PC-9 (cell line): Measurements from ENCODE around the gene DNAI4. TPM values are rescaled to one million over a fixed set of nuclear protein-coding genes. Genes with fewer than 3 reads are reported as not detected.

ENCODE experiments used
- BruUV-seq: library from RNA; stranded (reverse); fragments of 400-500 nt; replicated peaks from 2 replicates; lab custom pipeline; 2021; lab: Mats Ljungman, UMichigan
- CTCF ChIA-PET: fragments of 300-600 bp; sonication (Branson Sonifier 250); formaldehyde crosslinking; loops from one replicate; lab custom pipeline; 2022; ENCODE audit warnings: antibody characterized with exemption; lab: Charles Lee
- POLR2A ChIA-PET: fragments of 300-600 bp; sonication (Branson Sonifier 250); formaldehyde crosslinking; loops from one replicate; lab custom pipeline; 2022; ENCODE audit warnings: antibody characterized with exemption; ENCODE audit not compliant: unreplicated experiment; lab: Charles Lee
- DNase-seq, 2 experiments: peaks; one replicate each; pipeline versions ENCODE4 v3.0.0 to v3.0.0-alpha.2; 2015 to 2022; ENCODE audit warnings: mixed read lengths in 1 of 2
- H2AFZ ChIP-seq: fragments of 200-600 bp; sonication (generic); 2 replicates; pipeline ENCODE4 v1.8.1; 2017; ENCODE audit warnings: antibody characterized with exemption
- H3F3A ChIP-seq: fragments of 200-600 bp; sonication (generic); 2 replicates; pipeline ENCODE4 v1.8.1; 2017; ENCODE audit warnings: antibody characterized with exemption, mild to moderate bottlenecking, low read depth; ENCODE audit not compliant: insufficient read depth
- H3K27ac ChIP-seq: fragments of 200-600 bp; sonication (generic); 2 replicates; pipeline ENCODE4 v1.6.1; 2016; ENCODE audit warnings: mixed run types
- H3K27me3 ChIP-seq: fragments of 200-600 bp; sonication (generic); 2 replicates; pipeline ENCODE4 v1.6.1; 2016; ENCODE audit warnings: low read depth, mixed run types; ENCODE audit not compliant: insufficient read depth
- H3K36me3 ChIP-seq: fragments of 200-600 bp; sonication (generic); 2 replicates; pipeline ENCODE4 v1.6.1; 2016; ENCODE audit warnings: low read depth, mixed run types
- H3K4me1 ChIP-seq: fragments of 200-600 bp; sonication (generic); replicated peaks from 2 replicates; pipeline ENCODE4 v1.6.1; 2016; ENCODE audit warnings: mixed run types; ENCODE audit not compliant: insufficient read depth
- H3K4me2 ChIP-seq: fragments of 200-600 bp; sonication (generic); 2 replicates; pipeline ENCODE4 v1.6.1; 2017; ENCODE audit warnings: mixed run types
- H3K4me3 ChIP-seq: fragments of 200-600 bp; sonication (generic); 2 replicates; pipeline ENCODE4 v1.6.1; 2016; ENCODE audit warnings: mixed run types
- H3K79me2 ChIP-seq: fragments of 200-600 bp; sonication (generic); 2 replicates; pipeline ENCODE4 v1.6.1; 2017; ENCODE audit warnings: low read depth, mixed run types
- H3K9me2 ChIP-seq: fragments of 200-600 bp; sonication (generic); 2 replicates; pipeline ENCODE4 v1.8.1; 2017; ENCODE audit warnings: mild to moderate bottlenecking; ENCODE audit not compliant: insufficient read depth
- H3K9me3 ChIP-seq: fragments of 200-600 bp; sonication (generic); 2 replicates; pipeline ENCODE4 v1.8.1; 2016; ENCODE audit warnings: low read depth; ENCODE audit not compliant: insufficient read depth
- H4K20me1 ChIP-seq: fragments of 200-600 bp; sonication (generic); 2 replicates; pipeline ENCODE4 v1.8.1; 2017; ENCODE audit not compliant: insufficient read depth
- CTCF ChIP-seq: fragments of 200-600 bp; sonication (generic); conservative IDR thresholded peaks from 2 replicates; pipeline ENCODE4 v1.6.1; 2017; ENCODE audit warnings: mixed run types, antibody characterized with exemption, mild to moderate bottlenecking, moderate library complexity
- EZH2 ChIP-seq: fragments of 200-600 bp; sonication (generic); IDR thresholded peaks from 2 replicates; pipeline ENCODE4 v1.8.0; 2017; ENCODE audit warnings: antibody characterized with exemption, low read depth
- intact Hi-C: fragments of 100-400 bp; cut with micrococcal nuclease; formaldehyde crosslinking; loops from one replicate; pipeline ENCODE4 v1.10.0; 2022; ENCODE audit not compliant: unreplicated experiment
- total RNA-seq: library from RNA; stranded (reverse); gene quantifications from 2 replicates; pipeline ENCODE4 v1.2.3, GENCODE V29; 2021

Gene DNAI4
- total RNA-seq, 1 experiment from 2014 or later, result 12.6 TPM

- ChIA-PET POLR2A (no interaction called here), CTCF (no interaction called here)
- Histone ChIP-seq H3K9me2 (no peaks in the 10 kb centered on the region), H3K9me3 (no peaks in the 10 kb centered on the region), H3K36me3 (no peaks in the 10 kb centered on the region), H3K27ac (no peak overlapping the region), H3K4me1 (no peaks in the 10 kb centered on the region), H2AFZ (no peak overlapping the region), H3K4me2 (no peak overlapping the region), H3K4me3 (no peak overlapping the region), H3K79me2 (no peaks in the 10 kb centered on the region), H3F3A (no peaks in the 10 kb centered on the region), H4K20me1 (no peaks in the 10 kb centered on the region; the same call in 1 of the 2 replicates), H3K27me3 (no peaks in the 10 kb centered on the region)
- BruUV-seq, result no TSS peak
- intact Hi-C loops, result no loop called here
- no peak for TF ChIP-seq EZH2
- TF ChIP-seq CTCF, result no peak
- no peak for DNase-seq
Observed at GRCh38 chr1:66777831-66778230, 146.8 kb downstream of the DNAI4 start.

- DNase-seq, result no peak
- H4K20me1 ChIP-seq, result no peaks in the 10 kb centered on the region; the same call in 1 of the 2 replicates
- H2AFZ ChIP-seq, result no peak overlapping the region
- no peak overlapping the region for H3K4me3 ChIP-seq
- intact Hi-C loops, result no loop called here
- TF ChIP-seq EZH2 (no peak), CTCF (no peak)
- no peaks in the 10 kb centered on the region for H3K79me2 ChIP-seq
- H3K27me3 ChIP-seq, result no peaks in the 10 kb centered on the region
- H3K36me3 ChIP-seq, result no peaks in the 10 kb centered on the region
- H3F3A ChIP-seq, result no peaks in the 10 kb centered on the region
- ChIA-PET POLR2A (interaction anchor here (0.6 kb wide), 1 partner anchor 169 kb away, joined by 3 read pairs; no protein-coding TSS in a partner anchor), CTCF (no interaction called here)
- H3K27ac ChIP-seq, result no peak overlapping the region
- H3K9me2 ChIP-seq, result no peaks in the 10 kb centered on the region
- no peaks in the 10 kb centered on the region for H3K9me3 ChIP-seq
- no peaks in the 10 kb centered on the region for H3K4me1 ChIP-seq
- H3K4me2 ChIP-seq, result no peak overlapping the region
- no TSS peak for BruUV-seq
Observed at GRCh38 chr1:66775646-66776045, 149.0 kb downstream of the DNAI4 start.

GRCh38 chr1:66774438-66774837, 150.2 kb downstream of the DNAI4 start:
- no peaks in the 10 kb centered on the region for H3K9me2 ChIP-seq
- intact Hi-C loops, result no loop called here
- H3F3A ChIP-seq, result no peaks in the 10 kb centered on the region
- no peaks in the 10 kb centered on the region for H3K9me3 ChIP-seq
- no peaks in the 10 kb centered on the region for H3K27me3 ChIP-seq
- H3K79me2 ChIP-seq, result no peaks in the 10 kb centered on the region
- H3K36me3 ChIP-seq, result no peaks in the 10 kb centered on the region
- no peak overlapping the region for H3K4me2 ChIP-seq
- no peaks in the 10 kb centered on the region for H4K20me1 ChIP-seq
- no peak overlapping the region for H3K4me3 ChIP-seq
- no peak for TF ChIP-seq CTCF
- no peak for TF ChIP-seq EZH2
- ChIA-PET POLR2A (interaction anchor here (0.6 kb wide), 1 partner anchor 139 kb away, joined by 11 read pairs; no protein-coding TSS in a partner anchor), CTCF (no interaction called here)
- no peak for DNase-seq
- no peak overlapping the region for H2AFZ ChIP-seq
- BruUV-seq, result no TSS peak
- H3K4me1 ChIP-seq, result no peaks in the 10 kb centered on the region
- no peak overlapping the region for H3K27ac ChIP-seq
